ENCODE measurements around the gene HES4. TPM values are rescaled to one million over a fixed set of nuclear protein-coding genes. Genes with fewer than 3 reads are reported as not detected.
"Not testable (repeated sequence)": the region's sequence is repeated elsewhere in the genome, so short reads cannot be mapped to it uniquely, and the experiment has no call there.

HES4 gene
- total RNA-seq, 4 donors from 2014 or later: 30.4 to 70.4 (median 40.9) TPM

DNA sequence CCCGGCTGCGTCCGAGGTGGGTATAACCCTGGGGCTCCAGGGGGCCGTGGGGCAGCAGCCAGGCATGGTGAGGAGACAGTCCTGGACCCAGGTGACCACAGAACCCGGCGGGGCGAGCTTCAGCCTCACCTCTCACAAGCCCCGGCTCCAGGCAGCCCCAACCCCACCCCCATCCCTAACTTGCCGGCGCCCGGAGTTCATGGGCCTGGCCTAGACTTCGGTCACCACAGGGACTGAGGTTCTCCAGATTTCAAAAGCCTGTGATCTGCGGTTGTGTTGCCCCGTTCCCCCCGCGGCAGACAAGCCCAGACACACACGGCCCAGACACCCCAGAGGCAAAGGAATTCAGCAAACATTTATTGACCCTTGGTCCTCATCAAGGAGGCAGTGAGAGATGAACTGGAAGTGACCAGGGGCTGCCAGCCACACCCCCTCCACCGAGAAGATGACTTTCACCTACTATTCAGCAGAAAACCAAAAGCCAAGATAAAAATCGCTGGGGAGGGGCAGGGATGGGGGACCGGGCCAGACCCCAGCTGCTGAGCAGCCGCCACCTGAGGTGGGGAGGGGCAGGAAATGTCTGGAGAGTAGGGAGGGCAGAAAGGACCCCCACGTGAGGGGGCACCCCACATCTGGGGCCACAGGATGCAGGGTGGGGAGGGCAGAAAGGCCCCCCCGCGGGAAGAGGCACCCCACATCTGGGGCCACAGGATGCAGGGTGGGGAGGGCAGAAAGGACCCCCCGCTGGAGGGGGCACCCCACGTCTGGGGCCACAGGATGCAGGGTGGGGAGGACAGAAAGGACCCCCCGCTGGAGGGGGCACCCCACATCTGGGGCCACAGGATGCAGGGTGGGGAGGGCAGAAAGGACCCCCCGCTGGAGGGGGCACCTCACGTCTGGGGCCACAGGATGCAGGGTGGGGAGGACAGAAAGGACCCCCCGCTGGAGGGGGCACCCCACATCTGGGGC, 3.9 kb downstream of the HES4 start:
- TF ChIP-seq, protein P1, sequence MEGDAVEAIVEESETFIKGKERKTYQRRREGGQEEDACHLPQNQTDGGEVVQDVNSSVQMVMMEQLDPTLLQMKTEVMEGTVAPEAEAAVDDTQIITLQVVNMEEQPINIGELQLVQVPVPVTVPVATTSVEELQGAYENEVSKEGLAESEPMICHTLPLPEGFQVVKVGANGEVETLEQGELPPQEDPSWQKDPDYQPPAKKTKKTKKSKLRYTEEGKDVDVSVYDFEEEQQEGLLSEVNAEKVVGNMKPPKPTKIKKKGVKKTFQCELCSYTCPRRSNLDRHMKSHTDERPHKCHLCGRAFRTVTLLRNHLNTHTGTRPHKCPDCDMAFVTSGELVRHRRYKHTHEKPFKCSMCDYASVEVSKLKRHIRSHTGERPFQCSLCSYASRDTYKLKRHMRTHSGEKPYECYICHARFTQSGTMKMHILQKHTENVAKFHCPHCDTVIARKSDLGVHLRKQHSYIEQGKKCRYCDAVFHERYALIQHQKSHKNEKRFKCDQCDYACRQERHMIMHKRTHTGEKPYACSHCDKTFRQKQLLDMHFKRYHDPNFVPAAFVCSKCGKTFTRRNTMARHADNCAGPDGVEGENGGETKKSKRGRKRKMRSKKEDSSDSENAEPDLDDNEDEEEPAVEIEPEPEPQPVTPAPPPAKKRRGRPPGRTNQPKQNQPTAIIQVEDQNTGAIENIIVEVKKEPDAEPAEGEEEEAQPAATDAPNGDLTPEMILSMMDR (IDR thresholded peaks at IDR 0.05): no peak
- TF ChIP-seq POLR2A (IDR thresholded peaks at IDR 0.05): no peak
- no peak for DNase-seq (ENCODE audit: low spot score in 2 of 2)
- intact Hi-C loops (cut with DNase I; ENCODE audit: low total_unique reads): no loop called here
- WGBS, 2 donors: 37 to 39% methylated on average over 21 to 29 of the region's 30 CpGs
- no peak overlapping the region for H3K4me3 ChIP-seq (ENCODE audit: low read depth, poor library complexity, severe bottlenecking)

DNA sequence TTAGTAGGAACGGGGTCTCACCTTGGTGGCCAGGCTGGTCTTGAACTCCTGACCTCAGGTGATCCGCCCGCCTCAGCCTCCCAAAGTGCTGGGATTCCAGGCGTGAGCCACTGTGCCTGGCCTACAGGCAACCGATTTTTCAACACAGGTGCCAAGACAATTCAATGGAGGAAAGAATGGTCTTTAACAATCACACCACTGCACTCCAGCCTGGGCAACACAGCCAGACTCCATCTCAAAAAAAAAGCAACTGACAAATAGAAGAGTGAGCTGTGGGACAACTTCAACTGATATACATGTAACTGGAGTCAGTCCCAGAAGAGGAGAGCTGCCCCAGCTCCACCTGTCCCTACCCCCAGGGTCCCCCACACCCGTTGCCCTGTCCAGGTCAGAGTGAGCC, 5.4 kb downstream of the HES4 start:
- intact Hi-C loops (cut with DNase I; ENCODE audit: low total_unique reads): not testable (repeated sequence)
- 84 to 88% methylated on average over 6 of the region's 6 CpGs for WGBS, 2 donors

DNA sequence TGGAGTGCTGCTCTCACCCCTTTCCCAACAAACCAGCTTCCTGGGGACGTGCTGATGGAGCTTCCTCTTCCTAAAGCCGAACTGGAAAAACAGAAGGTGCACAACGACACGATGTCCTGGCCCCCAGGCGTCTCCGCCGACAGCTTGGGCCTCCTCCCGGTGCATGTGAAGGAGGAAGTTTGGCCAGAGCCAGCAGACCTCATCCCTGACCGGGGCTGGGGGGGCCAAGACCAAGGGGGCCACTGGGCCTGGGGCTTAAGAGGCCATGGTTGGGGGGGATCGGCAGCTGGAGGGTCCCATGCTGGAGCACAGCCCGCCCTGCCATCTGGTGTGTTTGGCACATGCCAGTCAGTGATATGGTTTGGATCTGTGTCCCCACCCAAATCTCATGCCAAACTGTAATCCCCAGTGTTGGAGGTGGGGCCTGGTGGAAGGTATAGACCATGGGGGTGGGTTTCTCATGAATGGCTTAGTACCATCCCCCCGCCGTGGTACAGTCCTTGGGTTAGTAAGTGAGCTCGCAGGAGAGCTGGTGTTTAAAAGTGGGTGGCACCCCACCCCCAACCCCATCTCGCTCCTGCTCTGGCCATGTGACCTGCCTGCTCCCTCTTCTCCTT, 6.4 kb downstream of the HES4 start:
- TF ChIP-seq, protein P1 (IDR thresholded peaks at IDR 0.05): no peak
- H3K4me3 ChIP-seq (ENCODE audit: low read depth, poor library complexity, severe bottlenecking): no peak overlapping the region
- WGBS, 2 donors: 74 to 75% methylated on average over 13 to 15 of the region's 15 CpGs
- intact Hi-C loops (cut with DNase I; ENCODE audit: low total_unique reads): no loop called here
- no peak for DNase-seq (ENCODE audit: low spot score in 2 of 2)

More for the DNA sequence above, 5.4 kb downstream of the HES4 start:
- not testable (repeated sequence) for H3K4me3 ChIP-seq (ENCODE audit: low read depth, poor library complexity, severe bottlenecking); DNase-seq (ENCODE audit: low spot score in 2 of 2)

DNA sequence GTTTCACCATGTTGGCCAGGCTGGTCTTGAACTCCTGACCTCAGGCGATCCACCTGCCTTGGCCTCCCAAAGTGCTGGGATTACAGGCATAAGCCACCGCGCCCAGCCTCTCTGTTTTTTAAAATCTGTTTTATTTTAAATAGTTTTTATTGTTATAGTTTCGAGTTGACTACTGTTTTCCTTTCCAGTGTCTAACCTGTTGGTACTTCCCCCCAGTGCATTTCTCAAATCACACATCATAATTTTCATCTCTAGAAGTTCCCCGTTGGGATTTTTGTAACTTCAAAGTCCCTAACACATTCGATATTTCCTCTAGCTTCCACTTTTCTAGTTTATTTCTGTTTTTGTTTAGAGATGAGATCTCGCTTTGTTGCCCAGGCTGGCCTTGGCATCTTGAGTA, 7.5 kb downstream of the HES4 start:
- WGBS, 2 donors: 89 to 94% methylated on average over 7 of the region's 7 CpGs
- no peak for TF ChIP-seq POLR2A (IDR thresholded peaks at IDR 0.05)
- TF ChIP-seq, protein P1 (IDR thresholded peaks at IDR 0.05): no peak
- H3K4me3 ChIP-seq (ENCODE audit: low read depth, poor library complexity, severe bottlenecking): no peak overlapping the region
- intact Hi-C loops (cut with DNase I; ENCODE audit: low total_unique reads): no loop called here
- no peak for DNase-seq (ENCODE audit: low spot score in 2 of 2)

DNA sequence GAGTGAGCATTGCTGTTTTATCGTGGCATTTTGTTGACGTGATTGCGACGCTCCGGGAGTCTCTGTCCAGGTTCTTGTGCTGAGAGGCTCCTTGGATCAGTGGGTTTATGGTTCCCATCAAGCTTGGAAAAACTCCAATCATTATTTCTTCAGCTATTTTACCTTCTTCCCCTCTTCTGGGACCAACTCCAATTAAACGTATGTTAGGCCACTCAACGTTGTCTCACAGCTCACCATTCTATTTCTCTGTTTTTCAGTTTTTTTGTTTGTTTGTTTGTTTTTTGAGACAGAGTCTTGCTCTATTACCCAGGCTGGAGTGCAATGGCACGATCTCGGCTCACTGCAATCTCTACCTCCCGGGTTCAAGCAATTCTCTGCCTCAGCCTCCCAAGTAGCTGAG, 8.0 kb downstream of the HES4 start:
- intact Hi-C loops (cut with DNase I; ENCODE audit: low total_unique reads): no loop called here
- DNase-seq (ENCODE audit: low spot score in 2 of 2): no peak
- TF ChIP-seq POLR2A (IDR thresholded peaks at IDR 0.05): no peak
- TF ChIP-seq, protein P1 (IDR thresholded peaks at IDR 0.05): no peak
- no peak overlapping the region for H3K4me3 ChIP-seq (ENCODE audit: low read depth, poor library complexity, severe bottlenecking)
- 94 to 97% methylated on average over 10 of the region's 10 CpGs for WGBS, 2 donors

DNA sequence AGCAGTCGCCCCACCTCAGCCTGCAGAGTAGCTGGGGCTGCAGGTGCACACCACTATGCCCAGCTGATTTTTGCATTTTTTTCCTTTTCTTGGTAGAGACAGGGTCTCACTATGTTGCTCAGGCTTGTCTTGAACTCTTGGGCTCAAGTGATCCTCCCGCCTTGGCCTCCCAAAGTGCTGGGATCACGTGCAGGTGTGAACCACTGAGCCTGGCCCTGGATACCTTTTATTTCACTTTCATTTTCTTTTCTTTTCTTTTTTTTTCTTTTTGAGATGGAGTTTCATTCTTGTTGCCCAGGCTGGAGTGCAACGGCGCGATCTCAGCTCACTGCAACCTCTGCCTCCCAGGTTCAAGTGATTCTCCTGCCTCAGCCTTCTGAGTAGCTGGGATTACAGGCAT, 8.6 kb downstream of the HES4 start:
- H3K4me3 ChIP-seq (ENCODE audit: low read depth, poor library complexity, severe bottlenecking); intact Hi-C loops (cut with DNase I; ENCODE audit: low total_unique reads); DNase-seq (ENCODE audit: low spot score in 2 of 2): not testable (repeated sequence)
- 93 to 96% methylated on average over 6 of the region's 6 CpGs for WGBS, 2 donors

DNA sequence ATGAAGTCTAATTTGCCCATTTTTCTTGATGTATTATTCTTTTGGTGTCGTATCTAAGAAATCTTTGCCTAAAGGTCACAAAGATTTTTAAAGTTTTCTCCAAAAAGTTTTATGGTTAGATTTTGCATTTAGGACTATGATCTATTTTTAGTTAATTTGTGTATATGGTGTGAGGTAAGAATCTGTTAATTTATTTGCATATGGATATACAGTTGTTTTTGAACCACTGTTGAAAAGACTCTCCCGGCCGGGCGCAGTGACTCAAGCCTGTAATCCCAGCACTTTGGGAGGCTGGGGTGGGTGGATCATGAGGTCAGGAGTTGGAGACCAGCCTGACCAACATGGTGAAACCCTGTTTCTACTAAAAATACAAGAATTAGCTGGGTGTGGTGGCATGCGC, 11.8 kb downstream of the HES4 start:
- H3K4me3 ChIP-seq (ENCODE audit: low read depth, poor library complexity, severe bottlenecking); DNase-seq (ENCODE audit: low spot score in 2 of 2): not testable (repeated sequence)
- intact Hi-C loops (cut with DNase I; ENCODE audit: low total_unique reads): loop anchor here (5.0 kb wide), 1 partner anchor 74 kb away; no protein-coding TSS in a partner anchor
- 82 to 88% methylated on average over 5 of the region's 5 CpGs for WGBS, 2 donors

Data from lower leg skin (tissue), 4 donors.